Naive thymus-derived CD4-positive, alpha-beta T cell (primary cell): Measurements from ENCODE around the gene CGB1. TPM values are rescaled to one million over a fixed set of nuclear protein-coding genes. Genes with fewer than 3 reads are reported as not detected.
"Not testable (repeated sequence)": the region's sequence is repeated elsewhere in the genome, so short reads cannot be mapped to it uniquely, and the experiment has no call there.

Experiments used
- ATAC-seq: fragments of 150-1000 bp; cut with Tn5 transposase; 2 replicates; pipeline ENCODE4 v1.10.0; 2021; ENCODE audit warnings: mild to moderate bottlenecking, moderate library complexity
- CTCF ChIA-PET: fragments of 350-600 bp; sonication (Branson Sonifier 250); formaldehyde crosslinking; loops from one replicate; lab custom pipeline; 2021; ENCODE audit warnings: antibody characterized with exemption; lab: Charles Lee
- POLR2A ChIA-PET: fragments of 350-600 bp; sonication (Branson Sonifier 250); formaldehyde crosslinking; loops from one replicate; lab custom pipeline; 2021; ENCODE audit warnings: antibody characterized with exemption, inconsistent platforms; lab: Charles Lee
- DNase-seq, 9 donors: peaks; one replicate each; pipeline versions ENCODE4 v3.0.0 to v3.0.0-alpha.2; 2020 to 2022; ENCODE audit warnings: mixed read lengths in 1 of 9
- H3K27ac ChIP-seq: one replicate; pipeline ENCODE4 v1.7.0; 2013; ENCODE audit warnings: mild to moderate bottlenecking, low read depth, low read length, moderate library complexity
- H3K27me3 ChIP-seq, 2 donors: one replicate each; pipeline ENCODE4 v1.7.0; 2013; ENCODE audit warnings: low read length in 2 of 2, mild to moderate bottlenecking in 2 of 2, moderate library complexity in 2 of 2; ENCODE audit not compliant: control insufficient read depth in 2 of 2, insufficient read depth in 2 of 2
- H3K36me3 ChIP-seq, 3 experiments: 1 replicate in 2 of 3; 2 replicates in 1 of 3; pipeline ENCODE4 v1.7.0; 2013; ENCODE audit warnings: low read length in 3 of 3, mild to moderate bottlenecking in 3 of 3, moderate library complexity in 1 of 3; ENCODE audit not compliant: insufficient read depth in 3 of 3, control insufficient read depth in 2 of 3
- H3K4me1 ChIP-seq, 2 donors: one replicate each; pipeline ENCODE4 v1.7.0; 2013; ENCODE audit warnings: low read length in 2 of 2, mild to moderate bottlenecking in 2 of 2, moderate library complexity in 1 of 2; ENCODE audit not compliant: control insufficient read depth in 2 of 2, insufficient read depth in 2 of 2
- H3K4me3 ChIP-seq: 2 replicates; pipeline ENCODE4 v1.7.0; 2013; ENCODE audit warnings: mild to moderate bottlenecking, low read length
- H3K9me3 ChIP-seq, 3 experiments: 1 replicate in 2 of 3; 2 replicates in 1 of 3; pipeline ENCODE4 v1.7.0; 2013; ENCODE audit warnings: low read length in 3 of 3; ENCODE audit not compliant: control insufficient read depth in 2 of 3
- H3K27ac Mint-ChIP-seq, 9 donors: one replicate each; pipeline ENCODE4 v1.8.0; 2020 to 2022; ENCODE audit warnings: mixed read lengths in 9 of 9, mild to moderate bottlenecking in 8 of 9, moderate library complexity in 5 of 9, inconsistent platforms in 2 of 9
- H3K27me3 Mint-ChIP-seq, 5 donors: one replicate each; pipeline ENCODE4 v1.8.0; 2021 to 2022; ENCODE audit warnings: mixed read lengths in 5 of 5, mild to moderate bottlenecking in 1 of 5
- H3K36me3 Mint-ChIP-seq, 5 donors: one replicate each; pipeline ENCODE4 v1.8.0; 2020 to 2022; ENCODE audit warnings: mixed read lengths in 5 of 5, mild to moderate bottlenecking in 3 of 5, inconsistent platforms in 1 of 5
- H3K4me1 Mint-ChIP-seq, 7 donors: one replicate each; pipeline ENCODE4 v1.8.0; 2020 to 2022; ENCODE audit warnings: mixed read lengths in 7 of 7, mild to moderate bottlenecking in 3 of 7, inconsistent platforms in 1 of 7
- H3K4me3 Mint-ChIP-seq, 10 donors: one replicate each; pipeline ENCODE4 v1.8.0; 2020 to 2022; ENCODE audit warnings: mild to moderate bottlenecking in 10 of 10, mixed read lengths in 10 of 10, moderate library complexity in 6 of 10, inconsistent platforms in 2 of 10
- H3K9me3 Mint-ChIP-seq, 11 donors: one replicate each; pipeline ENCODE4 v1.8.0; 2020 to 2022; ENCODE audit warnings: mixed read lengths in 11 of 11, mild to moderate bottlenecking in 4 of 11, inconsistent platforms in 1 of 11, moderate library complexity in 1 of 11
- intact Hi-C, 2 donors: fragments of 100-400 bp; cut with micrococcal nuclease; formaldehyde crosslinking; loops; one replicate each; pipeline ENCODE4 v1.15.1; 2023
- polyA plus RNA-seq, 2 donors: library from polyadenylated mRNA; unstranded; fragments of 300-500 nt; fragmentation: Illumina TruSeq; gene quantifications; one replicate each; pipeline ENCODE4 v1.2.3, GENCODE V29; 2021
- total RNA-seq, 6 experiments: library from RNA in 5 of 6; stranded (reverse) in 5 of 6; gene quantifications; 1 replicate in 5 of 6; 2 replicates in 1 of 6; pipeline ENCODE4 v1.2.3 and lab custom pipeline; 2021 to 2026

CGB1 gene
- total and polyA plus RNA-seq, 7 experiments from 2014 or later: not detected

DNA sequence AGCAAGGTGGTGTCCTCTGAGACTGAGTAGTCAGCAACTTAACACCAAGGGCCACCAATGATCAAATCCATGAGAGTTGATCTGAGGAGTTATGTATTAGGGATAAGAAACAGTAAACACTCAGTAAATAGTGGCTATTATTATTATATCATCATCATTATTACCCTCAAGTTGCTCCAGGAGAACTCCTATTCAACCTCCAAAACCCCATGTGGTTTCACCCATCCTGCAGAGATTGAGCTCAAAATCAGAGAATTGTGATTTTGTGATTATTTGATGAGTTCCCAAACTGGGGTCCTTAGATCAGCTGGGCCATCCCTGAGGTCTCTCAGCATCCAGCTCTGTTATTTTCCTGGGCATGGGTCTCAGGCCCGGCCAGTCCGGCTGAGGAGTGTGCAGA lies 24.3 kb upstream of the CGB1 start:
- Mint-ChIP-seq H3K27ac (no peak overlapping the region), H3K4me1 (peaks cover 16 to 20% (median 17%) of the 10 kb centered on the region in 7 donors), H3K9me3 (no peaks in the 10 kb centered on the region), H3K36me3 (no peaks in the 10 kb centered on the region), H3K4me3 (peak overlapping the region in 2 of 10 donors; percentile 10 to 19), H3K27me3 (peaks cover 31 to 80% (median 38%) of the 10 kb centered on the region in 5 donors)
- intact Hi-C loops: no loop called here
- Histone ChIP-seq H3K27ac (no peak overlapping the region), H3K27me3 (peaks cover 0 to 10% of the 10 kb centered on the region in 2 donors), H3K4me1 (peaks cover 11 to 14% of the 10 kb centered on the region in 2 donors), H3K36me3 (no peaks in the 10 kb centered on the region), H3K4me3 (no peak overlapping the region), H3K9me3 (no peaks in the 10 kb centered on the region)
- ChIA-PET POLR2A (no interaction called here), CTCF (no interaction called here)
- DNase-seq (no peak), ATAC-seq (no peak)

DNA sequence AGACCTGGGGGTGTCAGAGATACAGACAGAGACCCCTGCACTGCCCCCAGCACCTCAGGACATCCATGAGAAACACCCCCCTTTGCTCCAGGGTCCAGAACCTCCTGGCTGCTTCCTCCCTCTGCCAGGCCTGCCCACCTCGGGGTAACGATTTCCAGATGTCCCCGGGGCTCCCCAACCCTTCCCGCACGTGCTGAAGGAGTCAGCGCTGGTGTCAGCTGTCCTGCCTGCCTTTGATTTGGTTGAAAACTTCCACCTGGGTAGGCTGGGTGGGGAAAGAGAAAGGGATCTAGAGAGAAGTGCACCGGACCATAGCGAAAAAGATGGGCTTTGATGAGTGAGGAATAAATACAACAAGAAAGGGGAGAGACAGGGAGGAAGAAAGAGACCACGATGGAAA lies 22.4 kb upstream of the CGB1 start:
- H3K4me3 ChIP-seq: no peak overlapping the region
- ATAC-seq: no peak
- H3K27me3 ChIP-seq: peaks cover 0 to 10% of the 10 kb centered on the region in 2 donors
- no peaks in the 10 kb centered on the region for H3K9me3 ChIP-seq
- POLR2A ChIA-PET: no interaction called here
- intact Hi-C loops: loop anchor here in 1 of 2 donors (10.0 kb wide), 1 partner anchor 64 kb away; the partner anchor contains the start of genes GYS1 and RUVBL2
- Mint-ChIP-seq H3K4me1 (peaks cover 16 to 19% (median 17%) of the 10 kb centered on the region in 7 donors), H3K36me3 (no peaks in the 10 kb centered on the region), H3K27me3 (peaks cover 23 to 75% (median 30%) of the 10 kb centered on the region in 5 donors), H3K27ac (no peak overlapping the region), H3K4me3 (peak overlapping the region in 5 of 10 donors; percentile 3 to 99 (median 57)), H3K9me3 (no peaks in the 10 kb centered on the region)
- H3K4me1 ChIP-seq: peaks cover 11 to 14% of the 10 kb centered on the region in 2 donors
- H3K36me3 ChIP-seq: no peaks in the 10 kb centered on the region
- H3K27ac ChIP-seq: no peak overlapping the region
- CTCF ChIA-PET: no interaction called here
- no peak for DNase-seq

DNA sequence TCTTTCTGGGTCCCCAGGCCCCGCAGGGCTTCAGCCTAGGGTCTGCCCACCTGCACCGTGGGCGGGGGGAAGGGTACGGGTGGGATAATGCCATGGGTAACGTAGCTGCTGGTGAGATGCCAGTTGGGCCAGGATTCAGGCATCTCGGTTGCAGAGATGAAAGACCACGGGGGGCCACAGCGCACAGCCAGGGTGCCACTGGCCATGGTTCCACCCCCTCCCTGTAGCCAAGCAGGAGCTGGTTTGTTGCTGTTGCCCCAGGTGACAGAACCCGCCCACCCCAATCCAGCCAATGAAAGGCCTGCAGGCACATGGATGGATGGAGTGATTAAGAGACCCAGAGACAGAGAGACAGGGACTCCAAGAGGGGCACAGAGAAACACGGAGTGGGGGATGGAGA lies 21.9 kb upstream of the CGB1 start:
- peaks cover 22 to 72% (median 30%) of the 10 kb centered on the region in 5 donors for H3K27me3 Mint-ChIP-seq
- H3K27ac Mint-ChIP-seq: no peak overlapping the region

DNA sequence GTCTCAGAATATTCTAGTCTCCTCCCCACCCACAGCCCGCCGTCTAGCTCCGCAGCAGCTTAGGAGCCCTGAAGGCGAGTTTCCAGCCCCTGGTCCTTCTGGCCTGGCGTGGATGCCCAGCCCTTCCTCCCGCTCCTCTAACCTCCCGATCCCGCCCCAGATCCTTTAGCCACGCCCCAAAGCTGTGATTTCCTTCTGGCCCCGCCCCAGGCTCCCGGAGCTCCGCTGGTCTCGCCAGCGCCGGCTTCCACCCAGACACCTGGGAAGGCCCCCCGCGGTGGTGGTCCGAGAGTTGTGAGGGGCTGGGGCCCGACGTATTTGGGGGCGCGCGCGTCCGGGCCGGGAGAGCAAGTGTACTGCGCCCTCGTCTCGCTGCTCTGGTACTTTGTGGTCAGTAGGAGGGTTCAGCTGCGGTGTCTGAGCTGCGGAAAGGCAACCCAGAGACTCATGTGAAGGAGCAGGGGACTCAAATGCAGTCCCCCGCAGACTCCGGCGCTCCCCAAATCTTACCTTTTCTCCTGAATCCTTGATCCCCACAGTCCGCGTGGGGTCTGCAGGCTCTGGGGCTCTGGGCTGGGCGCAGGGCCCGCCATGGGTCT lies 21.0 kb upstream of the CGB1 start, which contains the start of gene CGB7:
CGB7 (minus strand) TSS at position 114 of the 599 bp plus-strand sequence. CDS start 2,374 bp downstream, outside the sequence.
- H3K9me3 Mint-ChIP-seq: peaks cover 0 to 1% (median 0%) of the 10 kb centered on the region in 11 donors
- H3K27ac ChIP-seq: no peak within 1 kb of the TSS
- H3K4me1 ChIP-seq: peaks cover 11 to 14% of the 10 kb centered on the region in 2 donors
- ChIA-PET POLR2A (no interaction called here), CTCF (interaction anchor here (1.1 kb wide), 1 partner anchor 26 kb away, joined by 3 read pairs; no protein-coding TSS in a partner anchor)
- no peaks in the 10 kb centered on the region for H3K36me3 ChIP-seq
- peaks cover 16 to 63% (median 30%) of the 10 kb centered on the region in 5 donors for H3K27me3 Mint-ChIP-seq
- peak; percentile 15 for ATAC-seq
- DNase-seq: peak in 3 of 9 donors; percentile 18 to 57 (median 29)
- H3K36me3 Mint-ChIP-seq: no peaks in the 10 kb centered on the region
- H3K27ac Mint-ChIP-seq: peak within 1 kb of the TSS in 1 of 9 donors; percentile 32
- H3K4me1 Mint-ChIP-seq: peaks cover 16 to 19% (median 17%) of the 10 kb centered on the region in 7 donors
- intact Hi-C loops: loop anchor here in 1 of 2 donors (2.0 to 10.0 kb wide), 2 partner anchors 39 to 63 kb away; partner anchors contain the start of genes GYS1 and RUVBL2
- peaks cover 0 to 10% of the 10 kb centered on the region in 2 donors for H3K27me3 ChIP-seq
- peak within 1 kb of the TSS; percentile 67 to 99 (median 87) for H3K4me3 Mint-ChIP-seq
- H3K9me3 ChIP-seq: no peaks in the 10 kb centered on the region
- peak within 1 kb of the TSS; percentile 62 for H3K4me3 ChIP-seq

More for the DNA sequence above, 21.9 kb upstream of the CGB1 start:
- peaks cover 0 to 10% of the 10 kb centered on the region in 2 donors for H3K27me3 ChIP-seq
- ChIA-PET CTCF (no interaction called here), POLR2A (no interaction called here)
- H3K36me3 ChIP-seq: no peaks in the 10 kb centered on the region
- Mint-ChIP-seq H3K36me3 (no peaks in the 10 kb centered on the region), H3K4me3 (peak overlapping the region in 6 of 10 donors; percentile 35 to 99 (median 84)), H3K9me3 (peaks cover 0 to 1% (median 0%) of the 10 kb centered on the region in 11 donors), H3K4me1 (peaks cover 16 to 19% (median 17%) of the 10 kb centered on the region in 7 donors)
- ATAC-seq: no peak
- DNase-seq: no peak
- peaks cover 11 to 14% of the 10 kb centered on the region in 2 donors for H3K4me1 ChIP-seq
- no peaks in the 10 kb centered on the region for H3K9me3 ChIP-seq
- H3K4me3 ChIP-seq: no peak overlapping the region
- intact Hi-C loops: loop anchor here in 1 of 2 donors (10.0 kb wide), 1 partner anchor 64 kb away; the partner anchor contains the start of genes GYS1 and RUVBL2
- H3K27ac ChIP-seq: no peak overlapping the region

DNA sequence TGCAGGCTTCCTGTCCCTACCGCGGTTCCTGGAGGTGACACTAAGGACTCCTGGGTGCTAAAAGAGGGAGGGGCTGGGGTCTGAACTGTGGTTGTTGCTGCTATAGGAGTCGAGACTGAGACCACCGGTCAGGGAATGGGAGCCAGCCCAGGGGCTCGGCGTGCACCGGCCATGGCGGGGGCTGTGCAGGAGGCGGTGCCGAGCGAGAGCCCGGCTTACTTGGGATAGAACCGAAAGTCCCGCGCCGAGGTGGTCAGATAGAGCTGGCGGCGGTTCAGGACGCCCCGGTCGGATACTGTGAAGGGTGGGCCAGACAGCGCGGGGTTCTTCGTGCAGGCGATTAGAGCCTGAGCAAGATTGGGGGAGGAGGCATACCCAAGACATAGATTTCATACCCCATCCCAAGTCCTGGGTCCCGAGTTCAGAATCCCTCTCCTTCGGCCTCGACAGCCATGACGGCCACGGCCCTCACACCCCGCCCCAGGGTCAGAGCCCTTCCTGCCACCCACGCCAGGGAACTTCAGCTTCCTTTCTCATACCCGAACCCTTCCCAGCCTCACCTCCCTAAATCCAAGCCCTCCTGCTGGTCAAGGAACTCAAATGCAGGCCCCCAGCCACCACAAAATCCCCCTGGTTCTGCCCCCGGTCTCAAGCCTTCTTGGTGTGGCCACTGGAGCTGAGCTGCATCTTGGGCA lies 20.4 kb upstream of the CGB1 start:
- H3K36me3 ChIP-seq, H3K27me3 ChIP-seq, H3K9me3 ChIP-seq, H3K9me3 Mint-ChIP-seq, POLR2A ChIA-PET, H3K36me3 Mint-ChIP-seq, H3K27ac ChIP-seq, ATAC-seq: not testable (repeated sequence)
- H3K4me3 ChIP-seq: peak overlapping the region; percentile 62
- peak overlapping the region; percentile 67 to 99 (median 87) for H3K4me3 Mint-ChIP-seq
- peaks cover 16 to 63% (median 30%) of the 10 kb centered on the region in 5 donors for H3K27me3 Mint-ChIP-seq
- H3K27ac Mint-ChIP-seq: peak overlapping the region in 1 of 9 donors; percentile 32
- H3K4me1 Mint-ChIP-seq: peaks cover 16 to 19% (median 17%) of the 10 kb centered on the region in 7 donors
- peaks cover 11 to 14% of the 10 kb centered on the region in 2 donors for H3K4me1 ChIP-seq
- CTCF ChIA-PET: interaction anchor here (1.1 kb wide), 1 partner anchor 26 kb away, joined by 3 read pairs; no protein-coding TSS in a partner anchor
- peak in 1 of 9 donors; percentile 19 for DNase-seq
- intact Hi-C loops: loop anchor here in 1 of 2 donors (2.0 to 10.0 kb wide), 2 partner anchors 38 to 62 kb away; partner anchors contain the start of genes GYS1 and RUVBL2
